A549 (cell line): ENCODE results near the gene DFFB.

ENCODE experiments used
- CBX2 ChIP-seq: fragments of 200-600 bp; sonication (generic); IDR thresholded peaks from 2 replicates; pipeline ENCODE4 v1.6.1; 2016; ENCODE audit warnings: low read depth, mild to moderate bottlenecking, borderline replicate concordance
- CTCF ChIP-seq: fragments of >200 bp; sonication (Bioruptor Twin); formaldehyde crosslinking; IDR thresholded peaks from 3 replicates; pipeline ENCODE4 v1.5.1; 2016
- ELK1 ChIP-seq: fragments of 150-350 bp; IDR thresholded peaks from 2 replicates; pipeline ENCODE4 v1.6.1; 2014; ENCODE audit warnings: low read depth, mild to moderate bottlenecking, low read length
- EP300 ChIP-seq, 2 experiments: fragments of >200 bp; sonication (Bioruptor Twin); formaldehyde crosslinking; IDR thresholded peaks; 2 replicates in 1 of 2; 3 replicates in 1 of 2; pipeline ENCODE4 v1.6.1; 2016 to 2017
- HDAC2 ChIP-seq: fragments of 200-600 bp; sonication (generic); IDR thresholded peaks from 2 replicates; pipeline ENCODE4 v1.6.1; 2016
- JUN ChIP-seq, 2 experiments: fragments of >200 bp; sonication (Bioruptor Twin); formaldehyde crosslinking; IDR thresholded peaks; 2 replicates in 1 of 2; 3 replicates in 1 of 2; pipeline ENCODE4 v1.6.1; 2016 to 2017
- KDM1A ChIP-seq: fragments of 200-600 bp; sonication (generic); IDR thresholded peaks from 2 replicates; pipeline ENCODE4 v1.6.1; 2016; ENCODE audit warnings: low read depth, mild to moderate bottlenecking
- POLR2AphosphoS2 ChIP-seq: conservative IDR thresholded peaks from 2 replicates; pipeline ENCODE4 v1.6.1; 2012; ENCODE audit warnings: low read length, improper control_type of control experiment, inconsistent platforms
- REST ChIP-seq: fragments of 200-600 bp; sonication (generic); IDR thresholded peaks from 2 replicates; pipeline ENCODE4 v1.6.1; 2016; ENCODE audit warnings: antibody characterized with exemption, mild to moderate bottlenecking, moderate library complexity
- SREBF2 ChIP-seq: fragments of 450-650 bp; IDR thresholded peaks from 2 replicates; pipeline ENCODE4 v1.6.1; 2014; ENCODE audit warnings: mild to moderate bottlenecking, moderate library complexity

- no peak for TF ChIP-seq KDM1A
- no peak for TF ChIP-seq POLR2AphosphoS2
- no peak for TF ChIP-seq CTCF
- TF ChIP-seq ELK1: no peak
- TF ChIP-seq SREBF2: no peak
- TF ChIP-seq CBX2: no peak
- no peak for TF ChIP-seq EP300 (IDR thresholded peaks at IDR 0.05)
- no peak for TF ChIP-seq HDAC2
- no peak for TF ChIP-seq REST
- TF ChIP-seq JUN (IDR thresholded peaks at IDR 0.05): no peak
Measured at GRCh38 chr1:3874736-3875135, 17.5 kb downstream of the DFFB start.
